RWPE1 (cell line): ENCODE data around the gene RNF183.

Experiments used
- CTCF ChIA-PET: fragments of 350-600 bp; sonication (Branson Sonifier 250); formaldehyde crosslinking; extraction: SDS; loops from one replicate; lab custom pipeline; 2021; lab: Yijun Ruan, JAX
- POLR2A ChIA-PET: fragments of 400-600 bp; formaldehyde crosslinking; extraction: SDS; loops from one replicate; lab custom pipeline; 2020; ENCODE audit warnings: antibody characterized with exemption; ENCODE audit not compliant: low non-redundant PET; lab: Yijun Ruan, JAX
- DNase-seq: peaks from one replicate; pipeline ENCODE4 v3.0.0; 2012; ENCODE audit warnings: low spot score
- H3K27ac ChIP-seq: fragments of 450-650 bp; 2 replicates; pipeline ENCODE4 v1.5.1; 2017
- TF ChIP-seq, protein P1 (sequence below): fragments of 450-650 bp; conservative IDR thresholded peaks from 2 replicates; pipeline ENCODE4 v1.5.1; 2017; ENCODE audit warnings: low read depth, mild to moderate bottlenecking

The RNF183 gene, protein sequence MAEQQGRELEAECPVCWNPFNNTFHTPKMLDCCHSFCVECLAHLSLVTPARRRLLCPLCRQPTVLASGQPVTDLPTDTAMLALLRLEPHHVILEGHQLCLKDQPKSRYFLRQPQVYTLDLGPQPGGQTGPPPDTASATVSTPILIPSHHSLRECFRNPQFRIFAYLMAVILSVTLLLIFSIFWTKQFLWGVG

GRCh38 chr9:113302792-113303418, at the start of gene RNF183:
TSS of gene RNF183 (minus strand) at chr9:113303376. CDS start at chr9:113298184, 5,192 bp downstream.
- ChIA-PET POLR2A (interaction anchor here (1.1 kb wide), 1 partner anchor 107 kb away, joined by 3 read pairs; no protein-coding TSS in a partner anchor), CTCF (no interaction called here)
- TF ChIP-seq, protein P1, sequence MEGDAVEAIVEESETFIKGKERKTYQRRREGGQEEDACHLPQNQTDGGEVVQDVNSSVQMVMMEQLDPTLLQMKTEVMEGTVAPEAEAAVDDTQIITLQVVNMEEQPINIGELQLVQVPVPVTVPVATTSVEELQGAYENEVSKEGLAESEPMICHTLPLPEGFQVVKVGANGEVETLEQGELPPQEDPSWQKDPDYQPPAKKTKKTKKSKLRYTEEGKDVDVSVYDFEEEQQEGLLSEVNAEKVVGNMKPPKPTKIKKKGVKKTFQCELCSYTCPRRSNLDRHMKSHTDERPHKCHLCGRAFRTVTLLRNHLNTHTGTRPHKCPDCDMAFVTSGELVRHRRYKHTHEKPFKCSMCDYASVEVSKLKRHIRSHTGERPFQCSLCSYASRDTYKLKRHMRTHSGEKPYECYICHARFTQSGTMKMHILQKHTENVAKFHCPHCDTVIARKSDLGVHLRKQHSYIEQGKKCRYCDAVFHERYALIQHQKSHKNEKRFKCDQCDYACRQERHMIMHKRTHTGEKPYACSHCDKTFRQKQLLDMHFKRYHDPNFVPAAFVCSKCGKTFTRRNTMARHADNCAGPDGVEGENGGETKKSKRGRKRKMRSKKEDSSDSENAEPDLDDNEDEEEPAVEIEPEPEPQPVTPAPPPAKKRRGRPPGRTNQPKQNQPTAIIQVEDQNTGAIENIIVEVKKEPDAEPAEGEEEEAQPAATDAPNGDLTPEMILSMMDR, result no peak
- H3K27ac ChIP-seq, result no peak within 1 kb of the TSS
- no peak for DNase-seq

DNA sequence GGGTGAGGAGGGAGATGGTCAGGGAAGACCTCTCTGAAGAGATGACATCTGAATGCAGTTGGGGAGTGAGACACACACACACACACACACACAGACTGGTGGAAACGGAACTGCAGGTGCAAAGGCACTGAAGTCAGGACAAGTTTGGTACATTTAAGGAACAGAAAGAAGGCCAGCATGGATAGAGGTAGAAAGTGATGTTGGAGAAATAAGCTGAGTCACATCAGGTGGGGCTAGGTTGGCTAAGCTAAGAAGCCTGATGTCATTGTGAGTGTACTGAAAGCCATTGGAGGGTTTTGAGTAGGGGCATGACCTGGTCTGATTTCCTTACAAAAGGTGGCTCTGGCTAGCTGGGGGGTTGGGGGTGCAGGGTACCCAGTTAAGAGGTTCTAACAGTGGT, 49.2 kb upstream of the RNF183 start:
- TF ChIP-seq, protein P1, result no peak
- no peak overlapping the region for H3K27ac ChIP-seq
- ChIA-PET POLR2A (no interaction called here), CTCF (interaction anchor here (1.3 kb wide), 1 partner anchor 12 kb away, joined by 4 read pairs; the partner anchor contains the start of gene WDR31)
- DNase-seq, result peak; percentile 40

- ChIA-PET POLR2A (no interaction called here), CTCF (interaction anchor here (1.3 kb wide), 1 partner anchor 12 kb away, joined by 4 read pairs; the partner anchor contains the start of gene WDR31)
- no peak for DNase-seq
- no peak overlapping the region for H3K27ac ChIP-seq
- TF ChIP-seq, protein P1, result no peak
Observed at GRCh38 chr9:113352006-113352405, 48.8 kb upstream of the RNF183 start.

- CTCF ChIA-PET, result interaction anchor here (0.6 to 0.7 kb wide), 2 partner anchors 8 to 1552 kb away, joined by 3 to 8 read pairs; no protein-coding TSS in a partner anchor
- TF ChIP-seq, protein P1, result no peak
- POLR2A ChIA-PET, result no interaction called here
- no peak overlapping the region for H3K27ac ChIP-seq
- no peak for DNase-seq
Observed at GRCh38 chr9:113350937-113351336, 47.8 kb upstream of the RNF183 start.

GRCh38 chr9:113350107-113350661, 47.0 kb upstream of the RNF183 start:
- H3K27ac ChIP-seq, result no peak overlapping the region
- CTCF ChIA-PET, result interaction anchor here (0.6 to 1.3 kb wide), 3 partner anchors 10 to 1911 kb away, joined by 3 read pairs; partner anchors contain the start of gene WDR31
- POLR2A ChIA-PET, result interaction anchor here (0.6 kb wide), 1 partner anchor 18 kb away, joined by 3 read pairs; no protein-coding TSS in a partner anchor
- DNase-seq, result no peak
- TF ChIP-seq, protein P1, result no peak

- TF ChIP-seq, protein P1, result no peak
- ChIA-PET POLR2A (interaction anchor here (0.6 kb wide), 1 partner anchor 19 kb away, joined by 3 read pairs; no protein-coding TSS in a partner anchor), CTCF (interaction anchor here (0.6 to 1.3 kb wide), 3 partner anchors 10 to 242 kb away, joined by 3 to 5 read pairs (median 3); partner anchors contain the start of gene WDR31)
- H3K27ac ChIP-seq, result no peak within 1 kb of the TSS
- peak; percentile 54 for DNase-seq
Observed at GRCh38 chr9:113349445-113350094, 46.4 kb upstream of the RNF183 start, which contains the start of gene BSPRY. TSS of gene BSPRY (plus strand) at chr9:113349541. CDS start at chr9:113349580, 39 bp downstream.
